Natural killer cell treated with Interleukin-12 subunit alpha and Interleukin-12 subunit beta and Interleukin-15 and Interleukin-18, amount 100 ng/mL, for 72 hours (primary cell): ENCODE results near the gene CUX1. TPM values are rescaled to one million over a fixed set of nuclear protein-coding genes. Genes with fewer than 3 reads are reported as not detected.
"Not testable (repeated sequence)": the region's sequence is repeated elsewhere in the genome, so short reads cannot be mapped to it uniquely, and the experiment has no call there.

Experiments
- ATAC-seq, 2 donors: fragments of 150-1000 bp; cut with Tn5 transposase in 1 of 2; sonication (Bioruptor Pico), chemical (Tn5 transposase) in 1 of 2; 2 replicates each; pipeline ENCODE4 v1.10.0; 2021
- DNase-seq: peaks from one replicate; pipeline ENCODE4 v3.0.0; 2022; ENCODE audit warnings: low spot score
- H3K27ac Mint-ChIP-seq, 2 donors: 1 replicate in 1 of 2; 2 replicates in 1 of 2; pipeline ENCODE4 v1.8.0; 2022; ENCODE audit warnings: mixed read lengths in 2 of 2, mild to moderate bottlenecking in 1 of 2, moderate library complexity in 1 of 2
- H3K27me3 Mint-ChIP-seq, 2 donors: 1 replicate in 1 of 2; 2 replicates in 1 of 2; pipeline ENCODE4 v1.8.0; 2022; ENCODE audit warnings: mixed read lengths in 2 of 2
- H3K36me3 Mint-ChIP-seq: one replicate; pipeline ENCODE4 v1.8.0; 2022; ENCODE audit warnings: mixed read lengths
- H3K4me1 Mint-ChIP-seq, 2 donors: 1 replicate in 1 of 2; 2 replicates in 1 of 2; pipeline ENCODE4 v1.8.0; 2022; ENCODE audit warnings: low read depth in 2 of 2, mixed read lengths in 2 of 2, mild to moderate bottlenecking in 1 of 2
- H3K4me3 Mint-ChIP-seq: one replicate; pipeline ENCODE4 v1.8.0; 2022; ENCODE audit warnings: mixed read lengths
- H3K9me3 Mint-ChIP-seq: 2 replicates; pipeline ENCODE4 v1.8.0; 2022; ENCODE audit warnings: mixed read lengths
- total RNA-seq, 2 donors: library from RNA; stranded (reverse); gene quantifications; one replicate each; pipeline ENCODE4 v1.2.3, GENCODE V29; 2022

CUX1 gene
- total RNA-seq, 2 donors from 2014 or later, result 25.2 to 28.5 TPM

DNA sequence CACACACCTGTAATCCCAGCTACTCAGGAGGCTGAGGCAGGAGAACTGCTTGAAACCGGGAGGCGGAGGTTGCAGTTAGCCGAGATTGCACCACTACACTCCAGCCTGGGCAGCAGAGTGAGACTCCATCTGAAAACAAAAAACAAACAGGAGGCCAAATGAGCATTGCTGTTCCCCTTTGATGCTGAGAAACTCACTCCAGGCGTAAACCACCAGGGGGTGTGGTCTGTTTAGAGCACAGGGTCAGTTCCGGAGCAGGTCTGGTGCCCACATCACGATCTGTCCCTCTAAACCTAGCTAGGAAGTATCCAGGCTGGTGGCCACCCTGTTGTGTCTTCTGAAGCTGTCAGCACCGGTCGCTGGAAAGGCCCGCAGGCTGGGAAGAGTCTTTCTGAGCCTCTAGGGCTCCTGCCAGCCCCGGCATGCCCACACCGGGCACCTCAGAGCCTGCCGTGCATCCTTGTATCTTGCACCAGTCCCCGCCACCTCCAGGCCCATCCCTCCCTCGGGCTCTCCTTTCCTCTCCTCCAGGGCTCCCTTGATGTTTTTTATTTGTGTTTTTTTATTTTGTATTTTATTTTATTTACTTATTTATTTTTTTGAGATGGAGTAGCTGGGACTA, 402.9 kb downstream of the CUX1 start:
- no peak for DNase-seq
- Mint-ChIP-seq H3K27me3 (no peaks in the 10 kb centered on the region), H3K4me1 (peaks cover 0 to 11% of the 10 kb centered on the region in 2 donors), H3K36me3 (no peaks in the 10 kb centered on the region), H3K4me3 (no peak overlapping the region), H3K9me3 (no peaks in the 10 kb centered on the region), H3K27ac (no peak overlapping the region)
- no peak for ATAC-seq

DNA sequence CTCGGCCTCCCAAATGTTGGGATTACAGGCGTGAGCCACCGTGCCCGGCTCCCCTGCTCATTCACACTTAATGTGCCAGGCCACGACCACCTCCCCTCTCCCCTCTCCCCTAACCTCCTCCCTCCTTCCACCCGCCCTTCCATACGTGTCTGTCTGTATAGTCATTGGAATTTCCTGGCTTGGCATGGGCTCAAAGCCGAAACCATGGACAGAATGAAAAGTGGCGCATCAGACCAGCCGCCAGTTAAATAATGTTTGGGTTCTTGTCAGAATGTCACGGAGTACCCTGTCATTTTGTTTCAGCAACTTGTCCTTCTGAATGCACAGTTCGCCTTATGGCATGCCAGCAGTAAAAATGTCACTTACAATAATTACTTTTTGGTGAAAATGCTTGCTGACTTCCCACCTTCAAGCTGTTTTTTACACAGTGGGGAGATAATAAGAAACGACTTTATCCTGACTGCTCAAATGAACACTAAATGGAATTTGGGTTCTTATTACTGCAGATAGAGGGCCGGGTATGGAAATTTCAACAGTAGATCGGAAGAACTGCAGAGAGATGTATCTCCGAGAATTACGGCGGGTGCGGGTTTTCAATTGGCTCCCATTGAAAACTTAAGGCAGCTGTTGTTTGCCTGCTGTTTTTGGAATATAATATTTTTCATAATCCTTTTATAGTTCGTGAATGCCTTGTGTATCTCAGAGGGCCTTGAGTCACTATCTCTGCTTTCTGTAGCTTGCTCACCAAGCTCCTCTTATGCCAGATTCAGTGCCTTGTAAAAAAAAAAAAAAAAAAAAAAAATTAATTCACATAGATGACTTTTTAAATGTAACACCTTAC, 403.8 kb downstream of the CUX1 start:
- Mint-ChIP-seq H3K27me3 (no peaks in the 10 kb centered on the region), H3K4me3 (no peak overlapping the region), H3K27ac (no peak overlapping the region), H3K4me1 (peaks cover 0 to 11% of the 10 kb centered on the region in 2 donors), H3K36me3 (no peaks in the 10 kb centered on the region), H3K9me3 (no peaks in the 10 kb centered on the region)
- ATAC-seq (no peak), DNase-seq (no peak)

GRCh38 chr7:102221961-102222360, 404.5 kb downstream of the CUX1 start:
- Mint-ChIP-seq H3K27ac (no peak overlapping the region), H3K4me1 (peaks cover 0 to 8% of the 10 kb centered on the region in 2 donors), H3K36me3 (no peaks in the 10 kb centered on the region), H3K4me3 (no peak overlapping the region), H3K9me3 (no peaks in the 10 kb centered on the region), H3K27me3 (no peaks in the 10 kb centered on the region)
- no peak for DNase-seq
- no peak for ATAC-seq

GRCh38 chr7:102222445-102222844, 405.0 kb downstream of the CUX1 start:
- H3K36me3 Mint-ChIP-seq, result no peaks in the 10 kb centered on the region

DNA sequence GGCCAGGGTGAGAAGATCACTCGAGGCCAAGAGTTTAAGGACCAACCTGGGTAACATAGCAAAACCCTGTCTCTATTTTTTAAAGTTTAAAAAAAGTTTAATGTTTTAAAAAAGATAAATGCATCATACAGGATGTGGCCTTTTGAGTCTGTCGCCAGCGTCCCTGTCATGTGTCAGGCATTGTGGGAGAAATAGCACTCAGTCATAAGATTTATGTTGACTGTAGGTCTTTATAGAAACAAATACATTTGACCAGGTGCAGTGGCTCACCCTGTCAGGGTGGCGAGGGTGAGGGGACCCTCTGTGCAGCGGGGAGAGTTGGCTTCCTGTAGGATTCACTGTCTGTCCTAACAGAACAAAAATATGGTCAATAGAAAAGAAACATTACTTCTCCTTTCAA, 405.8 kb downstream of the CUX1 start:
- ATAC-seq (no peak), DNase-seq (no peak)
- no peak overlapping the region for H3K27ac Mint-ChIP-seq

More at GRCh38 chr7:102222445-102222844, 405.0 kb downstream of the CUX1 start:
- Mint-ChIP-seq H3K4me1 (peaks cover 0 to 5% of the 10 kb centered on the region in 2 donors), H3K9me3 (no peaks in the 10 kb centered on the region), H3K27ac (no peak overlapping the region), H3K27me3 (no peaks in the 10 kb centered on the region), H3K4me3 (no peak overlapping the region)
- DNase-seq, result no peak
- ATAC-seq, result no peak

DNA sequence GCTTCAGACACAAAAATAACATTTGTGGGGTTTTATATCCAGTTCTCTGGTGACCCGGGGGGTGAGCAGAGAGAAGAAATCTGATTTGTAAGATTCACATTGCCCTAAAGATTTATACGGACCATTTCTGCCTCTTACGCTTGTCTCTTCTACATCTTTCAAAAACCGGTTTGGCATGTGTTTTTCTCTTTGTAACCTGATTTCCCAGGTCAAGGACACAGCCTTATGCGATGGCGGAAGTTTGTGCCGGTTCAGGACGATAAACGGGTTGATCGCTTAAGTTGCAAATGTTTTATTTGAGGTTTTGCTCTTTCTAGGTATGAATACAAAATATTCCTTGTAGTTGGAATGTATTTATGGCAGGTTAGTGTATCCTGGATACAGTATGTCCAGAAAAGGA, 407.6 kb downstream of the CUX1 start:
- H3K27ac Mint-ChIP-seq, result no peak overlapping the region
- no peaks in the 10 kb centered on the region for H3K36me3 Mint-ChIP-seq
- no peak for ATAC-seq
- no peaks in the 10 kb centered on the region for H3K9me3 Mint-ChIP-seq
- peak; percentile 0 for DNase-seq
- no peaks in the 10 kb centered on the region for H3K27me3 Mint-ChIP-seq
- no peaks in the 10 kb centered on the region for H3K4me1 Mint-ChIP-seq
- H3K4me3 Mint-ChIP-seq, result no peak overlapping the region

More for the DNA sequence above, 405.8 kb downstream of the CUX1 start:
- Mint-ChIP-seq H3K36me3 (no peaks in the 10 kb centered on the region), H3K27me3 (no peaks in the 10 kb centered on the region), H3K9me3 (no peaks in the 10 kb centered on the region), H3K4me3 (no peak overlapping the region), H3K4me1 (peaks cover 0 to 5% of the 10 kb centered on the region in 2 donors)

DNA sequence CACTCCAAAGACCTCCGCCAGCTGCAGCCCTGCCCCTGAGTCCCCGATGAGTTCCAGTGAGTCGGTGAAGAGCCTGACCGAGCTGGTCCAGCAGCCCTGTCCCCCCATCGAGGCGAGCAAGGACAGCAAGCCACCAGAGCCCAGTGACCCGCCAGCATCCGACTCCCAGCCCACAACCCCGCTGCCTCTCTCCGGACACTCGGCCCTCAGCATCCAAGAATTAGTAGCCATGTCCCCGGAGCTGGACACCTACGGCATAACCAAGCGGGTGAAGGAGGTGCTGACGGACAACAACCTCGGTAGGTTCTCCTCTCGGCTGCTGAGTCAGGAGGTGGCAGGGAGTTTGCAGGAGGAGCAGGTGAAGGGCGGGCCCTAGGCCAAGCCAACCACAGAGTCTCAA, 409.9 kb downstream of the CUX1 start:
- Mint-ChIP-seq H3K4me3 (no peak overlapping the region), H3K27me3 (no peaks in the 10 kb centered on the region), H3K27ac (no peak overlapping the region)

GRCh38 chr7:102228935-102229334, 411.5 kb downstream of the CUX1 start:
- H3K9me3 Mint-ChIP-seq, result no peaks in the 10 kb centered on the region
- no peak for ATAC-seq
- H3K36me3 Mint-ChIP-seq, result no peaks in the 10 kb centered on the region
- no peaks in the 10 kb centered on the region for H3K4me1 Mint-ChIP-seq
- no peak overlapping the region for H3K4me3 Mint-ChIP-seq
- no peak overlapping the region for H3K27ac Mint-ChIP-seq
- DNase-seq, result peak; percentile 20
- H3K27me3 Mint-ChIP-seq, result no peaks in the 10 kb centered on the region

More for the DNA sequence above, 409.9 kb downstream of the CUX1 start:
- no peak for ATAC-seq
- peak; percentile 59 for DNase-seq
- Mint-ChIP-seq H3K36me3 (no peaks in the 10 kb centered on the region), H3K9me3 (no peaks in the 10 kb centered on the region), H3K4me1 (no peaks in the 10 kb centered on the region)

- DNase-seq, H3K9me3 Mint-ChIP-seq, H3K36me3 Mint-ChIP-seq, H3K4me3 Mint-ChIP-seq, H3K27ac Mint-ChIP-seq, H3K4me1 Mint-ChIP-seq, ATAC-seq, H3K27me3 Mint-ChIP-seq: not testable (repeated sequence)
These were observed 412.7 kb downstream of the CUX1 start for GRCh38 chr7:102230162-102230561.

DNA sequence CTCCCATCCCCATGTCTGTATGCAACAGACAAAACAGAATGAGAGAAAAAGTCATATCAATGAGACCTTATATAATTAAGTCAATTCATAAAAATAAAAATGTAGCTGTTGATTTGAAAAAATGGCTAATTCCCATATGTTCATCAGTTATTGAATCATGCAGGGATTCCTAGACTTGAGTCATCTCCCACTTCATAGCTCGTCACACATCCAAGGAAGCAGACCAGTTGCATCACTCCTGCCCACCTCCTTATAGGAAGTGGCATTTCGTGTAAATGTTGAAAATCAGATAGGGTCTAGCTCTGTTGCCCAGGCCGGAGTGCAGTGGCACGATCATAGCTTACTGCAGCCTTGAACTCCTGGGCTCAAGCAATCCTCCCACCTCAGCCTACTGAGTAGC, 413.2 kb downstream of the CUX1 start:
- Mint-ChIP-seq H3K27me3 (no peaks in the 10 kb centered on the region), H3K27ac (no peak overlapping the region), H3K36me3 (no peaks in the 10 kb centered on the region), H3K4me1 (no peaks in the 10 kb centered on the region), H3K9me3 (no peaks in the 10 kb centered on the region), H3K4me3 (no peak overlapping the region)
- ATAC-seq (no peak), DNase-seq (peak; percentile 23)

GRCh38 chr7:102232611-102233286, 415.3 kb downstream of the CUX1 start:
- Mint-ChIP-seq H3K4me1 (no peaks in the 10 kb centered on the region), H3K27me3 (no peaks in the 10 kb centered on the region), H3K36me3 (no peaks in the 10 kb centered on the region), H3K27ac (no peak overlapping the region), H3K9me3 (no peaks in the 10 kb centered on the region), H3K4me3 (no peak overlapping the region)
- ATAC-seq, result no peak
- peak; percentile 15 for DNase-seq

GRCh38 chr7:102234131-102234530, 416.7 kb downstream of the CUX1 start:
- H3K27ac Mint-ChIP-seq, result no peak overlapping the region
- DNase-seq (peak; percentile 13), ATAC-seq (no peak)
- H3K4me3 Mint-ChIP-seq, result no peak overlapping the region
- H3K27me3 Mint-ChIP-seq, result no peaks in the 10 kb centered on the region
- H3K4me1 Mint-ChIP-seq, result no peaks in the 10 kb centered on the region
- no peaks in the 10 kb centered on the region for H3K9me3 Mint-ChIP-seq
- H3K36me3 Mint-ChIP-seq, result no peaks in the 10 kb centered on the region

GRCh38 chr7:102234801-102235550, 417.6 kb downstream of the CUX1 start:
- Mint-ChIP-seq H3K4me3 (no peak overlapping the region), H3K36me3 (no peaks in the 10 kb centered on the region), H3K4me1 (no peaks in the 10 kb centered on the region), H3K9me3 (no peaks in the 10 kb centered on the region), H3K27me3 (no peaks in the 10 kb centered on the region), H3K27ac (no peak overlapping the region)
- ATAC-seq (no peak), DNase-seq (no peak)
